ENCODE results near the gene TMEM255B. TPM values are rescaled to one million over a fixed set of nuclear protein-coding genes. Genes with fewer than 3 reads are reported as not detected.

The TMEM255B gene
- total RNA-seq, 1 donor from 2014 or later, result 1.7 TPM

GRCh38 chr13:113852536-113853517 is 93.8 kb downstream of the TMEM255B start:
- no peaks in the 10 kb centered on the region for H3K9me3 Mint-ChIP-seq
- TF ChIP-seq CTCF (IDR thresholded peaks at IDR 0.05; ENCODE audit: unreplicated experiment), result no peak
- H3K27ac Mint-ChIP-seq, result peak overlapping the region; percentile 40

GRCh38 chr13:113853518-113854237 is 94.7 kb downstream of the TMEM255B start:
- TF ChIP-seq CTCF (IDR thresholded peaks at IDR 0.05; ENCODE audit: unreplicated experiment), result no peak
- Mint-ChIP-seq H3K4me3 (no peak overlapping the region), H3K27ac (peak overlapping the region; percentile 40), H3K36me3 (no peaks in the 10 kb centered on the region), H3K4me1 (peaks cover 17% of the 10 kb centered on the region), H3K27me3 (ENCODE audit: low read depth) (no peaks in the 10 kb centered on the region), H3K9me3 (no peaks in the 10 kb centered on the region)
- DNase-seq (ENCODE audit: low spot score in 2 of 2, unreplicated experiment in 2 of 2), result peak in 1 of 2 experiments; percentile 34

More at GRCh38 chr13:113852536-113853517, 93.8 kb downstream of the TMEM255B start:
- H3K4me1 Mint-ChIP-seq, result peaks cover 17% of the 10 kb centered on the region
- H3K36me3 Mint-ChIP-seq, result no peaks in the 10 kb centered on the region
- H3K4me3 Mint-ChIP-seq, result no peak overlapping the region
- no peaks in the 10 kb centered on the region for H3K27me3 Mint-ChIP-seq (ENCODE audit: low read depth)
- peak; percentile 14 to 36 for DNase-seq (ENCODE audit: low spot score in 2 of 2, unreplicated experiment in 2 of 2)

- Mint-ChIP-seq H3K4me1 (peaks cover 20% of the 10 kb centered on the region), H3K27me3 (ENCODE audit: low read depth) (no peaks in the 10 kb centered on the region), H3K9me3 (no peaks in the 10 kb centered on the region), H3K27ac (no peak overlapping the region), H3K36me3 (no peaks in the 10 kb centered on the region), H3K4me3 (no peak overlapping the region)
- DNase-seq (ENCODE audit: low spot score in 2 of 2, unreplicated experiment in 2 of 2), result peak in 1 of 2 experiments; percentile 16
- TF ChIP-seq CTCF (IDR thresholded peaks at IDR 0.05; ENCODE audit: unreplicated experiment), result no peak
These were observed 95.4 kb downstream of the TMEM255B start for GRCh38 chr13:113854238-113855011.

- H3K36me3 Mint-ChIP-seq, result no peaks in the 10 kb centered on the region
- peak; percentile 15 to 32 for DNase-seq (ENCODE audit: low spot score in 2 of 2, unreplicated experiment in 2 of 2)
- peaks cover 29% of the 10 kb centered on the region for H3K4me1 Mint-ChIP-seq
- no peaks in the 10 kb centered on the region for H3K9me3 Mint-ChIP-seq
- H3K4me3 Mint-ChIP-seq, result no peak overlapping the region
- H3K27me3 Mint-ChIP-seq (ENCODE audit: low read depth), result no peaks in the 10 kb centered on the region
- TF ChIP-seq CTCF (IDR thresholded peaks at IDR 0.05; ENCODE audit: unreplicated experiment), result no peak
- no peak overlapping the region for H3K27ac Mint-ChIP-seq
These were observed 96.2 kb downstream of the TMEM255B start for GRCh38 chr13:113855012-113855921.

Data from mesothelial cell of epicardium (in vitro differentiated cells).